ENCODE measurements around the gene TNFRSF8.

Gene TNFRSF8

DNA sequence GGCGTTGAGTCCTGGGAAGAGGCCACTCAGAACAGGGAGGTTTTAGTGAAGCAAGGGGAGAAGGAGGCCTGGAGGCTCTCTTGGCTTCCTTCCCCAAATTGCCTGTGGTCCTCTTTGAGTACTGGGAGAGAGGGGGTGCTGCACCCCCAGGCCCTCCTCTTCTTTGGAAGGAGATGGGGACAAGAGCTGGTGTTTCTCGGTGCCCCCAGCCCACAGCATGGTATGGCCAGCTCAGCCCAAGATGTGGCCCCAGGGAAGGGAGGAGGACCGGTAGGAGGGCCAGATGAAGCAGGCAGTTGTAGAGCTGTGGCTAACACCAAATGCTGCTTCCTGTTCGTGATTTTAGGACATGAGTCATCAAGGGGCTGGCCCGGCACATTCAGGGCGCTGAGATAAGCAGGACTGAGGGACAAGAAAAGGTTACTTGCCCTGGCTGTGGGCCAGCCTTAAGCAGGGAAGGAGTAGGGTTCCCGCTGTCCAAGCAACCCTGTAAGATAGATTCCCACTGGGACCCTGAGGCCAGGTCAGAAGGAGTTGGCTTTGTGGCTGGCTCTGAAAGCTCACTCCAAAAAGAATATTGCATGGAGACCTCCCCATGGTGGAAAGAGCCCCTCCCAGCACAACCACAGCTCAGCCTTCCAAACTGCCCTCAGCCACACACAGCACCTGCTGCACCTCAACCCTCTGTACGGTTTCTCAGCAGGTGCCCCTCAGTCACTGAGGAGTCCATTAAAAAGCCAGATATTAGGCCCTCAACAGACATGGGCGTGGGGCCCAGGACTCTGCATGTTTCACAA is 98.8 kb downstream of the TNFRSF8 start:
- DNase-seq (ENCODE audit: low spot score): peak; percentile 88
- in situ Hi-C loops (cut with MboI; ENCODE audit: low sequenced_read_pairs, unreplicated experiment): no loop called here

DNA sequence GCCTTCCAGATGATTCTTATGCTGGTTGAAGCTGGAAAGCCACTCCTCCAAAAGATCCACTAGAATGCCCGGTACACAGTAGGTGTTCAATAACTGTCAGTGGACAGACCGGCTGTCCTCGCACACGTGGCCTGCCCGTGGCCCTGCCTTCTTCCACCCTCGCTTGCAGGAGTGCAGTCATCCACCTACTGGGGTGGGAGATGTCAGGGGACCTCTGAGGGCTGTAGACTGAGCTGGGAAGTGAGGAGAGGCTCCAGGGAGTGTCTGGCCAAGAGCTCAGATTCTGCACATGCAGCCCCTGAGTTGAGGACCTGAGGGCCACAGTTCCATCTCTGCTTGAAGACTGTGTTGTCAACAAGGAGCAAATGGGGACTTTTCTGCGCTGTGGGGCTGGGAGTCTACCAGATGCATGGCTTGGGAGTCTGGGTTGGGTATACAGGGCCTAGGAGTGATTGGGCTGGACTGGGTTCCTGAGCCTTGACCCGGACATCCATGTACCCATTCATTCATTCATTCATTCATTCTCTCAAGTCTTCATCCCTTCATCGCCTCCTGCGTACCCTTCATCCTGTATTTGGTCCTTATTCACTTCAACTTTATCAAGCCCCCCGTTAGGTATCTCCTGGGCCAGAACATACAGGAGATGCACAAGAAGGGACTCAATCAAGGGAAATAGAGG is 99.5 kb downstream of the TNFRSF8 start:
- in situ Hi-C loops (cut with MboI; ENCODE audit: low sequenced_read_pairs, unreplicated experiment): no loop called here
- TF ChIP-seq, protein P1, sequence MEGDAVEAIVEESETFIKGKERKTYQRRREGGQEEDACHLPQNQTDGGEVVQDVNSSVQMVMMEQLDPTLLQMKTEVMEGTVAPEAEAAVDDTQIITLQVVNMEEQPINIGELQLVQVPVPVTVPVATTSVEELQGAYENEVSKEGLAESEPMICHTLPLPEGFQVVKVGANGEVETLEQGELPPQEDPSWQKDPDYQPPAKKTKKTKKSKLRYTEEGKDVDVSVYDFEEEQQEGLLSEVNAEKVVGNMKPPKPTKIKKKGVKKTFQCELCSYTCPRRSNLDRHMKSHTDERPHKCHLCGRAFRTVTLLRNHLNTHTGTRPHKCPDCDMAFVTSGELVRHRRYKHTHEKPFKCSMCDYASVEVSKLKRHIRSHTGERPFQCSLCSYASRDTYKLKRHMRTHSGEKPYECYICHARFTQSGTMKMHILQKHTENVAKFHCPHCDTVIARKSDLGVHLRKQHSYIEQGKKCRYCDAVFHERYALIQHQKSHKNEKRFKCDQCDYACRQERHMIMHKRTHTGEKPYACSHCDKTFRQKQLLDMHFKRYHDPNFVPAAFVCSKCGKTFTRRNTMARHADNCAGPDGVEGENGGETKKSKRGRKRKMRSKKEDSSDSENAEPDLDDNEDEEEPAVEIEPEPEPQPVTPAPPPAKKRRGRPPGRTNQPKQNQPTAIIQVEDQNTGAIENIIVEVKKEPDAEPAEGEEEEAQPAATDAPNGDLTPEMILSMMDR (IDR thresholded peaks at IDR 0.05; ENCODE audit: borderline replicate concordance, control extremely low read depth, extremely low read depth, insufficient read depth, missing control alignments): no peak
- no peak for DNase-seq (ENCODE audit: low spot score)

More for the DNA sequence above, 98.8 kb downstream of the TNFRSF8 start:
- TF ChIP-seq, protein P1 (IDR thresholded peaks at IDR 0.05; ENCODE audit: borderline replicate concordance, control extremely low read depth, extremely low read depth, insufficient read depth, missing control alignments): no peak

DNA sequence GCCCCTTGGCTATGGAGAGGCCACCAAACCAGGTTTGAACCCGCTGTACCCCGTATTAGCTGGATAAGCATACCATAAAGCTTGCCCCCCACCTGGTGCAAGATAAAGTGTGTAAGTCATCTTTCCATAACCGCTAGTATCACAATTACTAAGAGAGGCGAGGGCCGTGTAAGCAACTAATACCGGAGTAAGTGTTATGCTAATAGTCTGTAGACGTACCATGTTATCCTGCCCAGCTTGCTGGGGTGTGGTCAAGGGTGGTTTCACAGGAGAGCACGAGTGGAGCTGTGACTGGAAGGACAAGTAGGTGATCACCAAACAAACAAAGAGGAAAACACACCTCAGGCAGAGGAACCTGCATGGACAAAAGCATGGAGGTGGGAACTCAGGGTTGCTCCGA is 100.1 kb downstream of the TNFRSF8 start:
- TF ChIP-seq, protein P1 (IDR thresholded peaks at IDR 0.05; ENCODE audit: borderline replicate concordance, control extremely low read depth, extremely low read depth, insufficient read depth, missing control alignments): no peak
- DNase-seq (ENCODE audit: low spot score): no peak
- in situ Hi-C loops (cut with MboI; ENCODE audit: low sequenced_read_pairs, unreplicated experiment): no loop called here

DNA sequence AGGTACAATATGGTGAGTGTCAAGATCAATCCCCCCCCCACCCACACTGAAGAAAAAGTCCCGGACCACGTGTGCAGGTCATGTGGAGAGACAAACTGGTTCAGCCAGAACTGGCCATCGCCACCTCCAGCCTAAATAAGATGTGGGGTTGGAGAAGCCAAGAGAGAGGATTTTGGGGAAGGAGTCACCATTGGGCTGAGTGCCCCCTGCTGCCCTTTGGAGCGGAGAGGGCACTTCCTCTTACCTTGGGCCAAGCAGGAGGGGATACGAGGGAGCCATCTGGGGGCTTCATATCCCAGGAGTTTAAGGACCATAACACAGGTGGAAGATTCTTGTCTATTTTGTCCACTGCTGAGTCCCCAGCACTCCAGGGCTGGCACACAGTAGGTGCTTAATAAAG is 101.1 kb downstream of the TNFRSF8 start:
- TF ChIP-seq, protein P1 (IDR thresholded peaks at IDR 0.05; ENCODE audit: borderline replicate concordance, control extremely low read depth, extremely low read depth, insufficient read depth, missing control alignments): no peak
- DNase-seq (ENCODE audit: low spot score): no peak

DNA sequence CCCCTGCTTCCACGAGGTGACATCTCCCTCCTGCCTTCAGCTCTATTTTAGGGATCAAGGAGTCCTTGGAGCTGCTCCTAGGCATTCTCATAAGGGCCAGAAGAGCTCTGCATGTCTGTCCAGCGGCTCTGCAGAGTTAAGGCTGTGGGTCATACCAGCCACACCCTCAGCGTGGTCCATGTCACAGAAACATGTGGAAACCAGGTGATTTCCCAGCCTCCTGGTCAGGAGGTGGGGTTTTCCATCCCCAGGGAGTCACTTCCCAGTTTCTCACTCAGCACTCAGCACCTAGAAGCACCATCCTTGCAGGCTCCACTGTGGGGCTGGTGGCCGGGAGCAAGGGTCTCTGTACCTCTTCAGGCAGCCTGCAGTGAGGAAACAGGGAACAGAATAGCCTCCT is 102.2 kb downstream of the TNFRSF8 start:
- in situ Hi-C loops (cut with MboI; ENCODE audit: low sequenced_read_pairs, unreplicated experiment): no loop called here
- DNase-seq (ENCODE audit: low spot score): no peak
- TF ChIP-seq, protein P1 (IDR thresholded peaks at IDR 0.05; ENCODE audit: borderline replicate concordance, control extremely low read depth, extremely low read depth, insufficient read depth, missing control alignments): no peak

More for the DNA sequence above, 101.1 kb downstream of the TNFRSF8 start:
- in situ Hi-C loops (cut with MboI; ENCODE audit: low sequenced_read_pairs, unreplicated experiment): no loop called here

DNA sequence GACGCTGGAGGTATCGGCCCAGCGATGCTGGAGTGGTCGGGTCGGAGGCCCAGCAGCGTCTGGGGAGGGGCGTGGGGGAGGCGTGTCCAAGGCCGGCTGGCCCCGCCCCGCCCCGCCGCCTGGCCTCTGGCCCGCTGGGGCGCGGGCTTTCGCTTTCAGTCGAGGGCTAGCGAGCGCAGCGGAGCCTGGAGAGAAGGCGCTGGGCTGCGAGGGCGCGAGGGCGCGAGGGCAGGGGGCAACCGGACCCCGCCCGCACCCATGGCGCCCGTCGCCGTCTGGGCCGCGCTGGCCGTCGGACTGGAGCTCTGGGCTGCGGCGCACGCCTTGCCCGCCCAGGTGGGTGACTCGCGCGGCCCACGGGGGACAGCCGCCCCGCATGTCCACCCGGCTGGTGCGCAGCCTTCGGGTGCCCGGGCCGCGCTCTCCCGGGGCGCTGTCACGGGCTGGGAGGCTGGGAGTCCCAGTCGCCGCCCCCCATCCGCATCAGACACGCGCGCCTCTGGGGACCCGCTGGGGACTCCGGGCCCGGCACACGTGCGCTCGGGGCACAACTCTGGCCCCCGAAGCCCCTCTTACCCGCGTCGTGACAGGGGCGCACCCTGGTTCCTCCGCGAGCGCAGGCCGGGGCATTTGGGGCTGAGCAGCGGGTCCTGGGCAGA is 103.9 kb downstream of the TNFRSF8 start, which contains the start of gene TNFRSF1B:
Gene TNFRSF1B, plus strand, starts transcription at position 158 of the 659 bp plus-strand sequence. Its CDS starts 101 bp downstream, at position 259.
- TF ChIP-seq, protein P1 (IDR thresholded peaks at IDR 0.05; ENCODE audit: borderline replicate concordance, control extremely low read depth, extremely low read depth, insufficient read depth, missing control alignments): no peak
- in situ Hi-C loops (cut with MboI; ENCODE audit: low sequenced_read_pairs, unreplicated experiment): no loop called here
- peak; percentile 95 for DNase-seq (ENCODE audit: low spot score)

All from GM13976 (cell line).